ENCODE results near the gene S100P. TPM values are rescaled to one million over a fixed set of nuclear protein-coding genes. Genes with fewer than 3 reads are reported as not detected.
A peak's percentile ranks its signal among the peaks of the same experiment; 100 is the strongest.

Gene S100P
- total and polyA plus RNA-seq, 2 experiments from 2014 or later, result not detected

DNA sequence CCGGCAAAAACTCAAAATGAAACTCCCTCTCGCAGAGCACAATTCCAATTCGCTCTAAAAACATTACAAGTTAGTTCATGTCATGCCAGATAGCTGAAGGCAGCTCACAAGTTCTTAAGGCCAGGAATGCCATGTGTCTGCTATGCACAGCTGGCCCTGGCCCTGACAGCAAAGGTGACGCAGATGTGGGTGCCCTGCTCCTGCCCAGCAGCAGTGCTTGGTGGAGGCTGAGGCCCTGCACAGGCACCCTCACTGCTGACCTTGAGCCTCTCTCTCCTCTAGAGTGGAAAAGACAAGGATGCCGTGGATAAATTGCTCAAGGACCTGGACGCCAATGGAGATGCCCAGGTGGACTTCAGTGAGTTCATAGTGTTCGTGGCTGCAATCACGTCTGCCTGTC is 2.9 kb downstream of the S100P start:
- H3K27ac ChIP-seq, result no peak overlapping the region
- H3K4me3 ChIP-seq, result no peak overlapping the region
- H3K9me3 ChIP-seq (ENCODE audit: low read depth), result no peaks in the 10 kb centered on the region
- TF ChIP-seq CTCF (IDR thresholded peaks at IDR 0.05; ENCODE audit: low read depth, low read length), result no peak
- H3K4me1 ChIP-seq (ENCODE audit: low read depth), result no peaks in the 10 kb centered on the region
- no peaks in the 10 kb centered on the region for H3K36me3 ChIP-seq
- no peak for DNase-seq (ENCODE audit: low read depth in 1 of 2, low spot score in 1 of 2)
- no peaks in the 10 kb centered on the region for H3K27me3 ChIP-seq

GRCh38 chr4:6697131-6697530 is 3.5 kb downstream of the S100P start:
- H3K4me1 ChIP-seq (ENCODE audit: low read depth), result no peaks in the 10 kb centered on the region
- no peaks in the 10 kb centered on the region for H3K9me3 ChIP-seq (ENCODE audit: low read depth)
- no peaks in the 10 kb centered on the region for H3K36me3 ChIP-seq
- TF ChIP-seq CTCF (IDR thresholded peaks at IDR 0.05; ENCODE audit: low read depth, low read length), result no peak
- H3K27ac ChIP-seq, result no peak overlapping the region
- no peak overlapping the region for H3K4me3 ChIP-seq
- no peaks in the 10 kb centered on the region for H3K27me3 ChIP-seq
- DNase-seq (ENCODE audit: low read depth in 1 of 2, low spot score in 1 of 2), result no peak

- H3K4me1 ChIP-seq (ENCODE audit: low read depth), result no peaks in the 10 kb centered on the region
- H3K36me3 ChIP-seq, result no peaks in the 10 kb centered on the region
- no peak overlapping the region for H3K27ac ChIP-seq
- no peak for DNase-seq (ENCODE audit: low read depth in 1 of 2, low spot score in 1 of 2)
- H3K9me3 ChIP-seq (ENCODE audit: low read depth), result no peaks in the 10 kb centered on the region
- TF ChIP-seq CTCF (IDR thresholded peaks at IDR 0.05; ENCODE audit: low read depth, low read length), result no peak
- H3K4me3 ChIP-seq, result no peak overlapping the region
- H3K27me3 ChIP-seq, result no peaks in the 10 kb centered on the region
These were observed 5.7 kb downstream of the S100P start for GRCh38 chr4:6699388-6699787.

- DNase-seq (ENCODE audit: low read depth in 1 of 2, low spot score in 1 of 2), result no peak
- Histone ChIP-seq H3K4me1 (ENCODE audit: low read depth) (no peaks in the 10 kb centered on the region), H3K9me3 (ENCODE audit: low read depth) (no peaks in the 10 kb centered on the region), H3K36me3 (no peaks in the 10 kb centered on the region), H3K27me3 (no peaks in the 10 kb centered on the region), H3K4me3 (no peak overlapping the region), H3K27ac (no peak overlapping the region)
- TF ChIP-seq CTCF (IDR thresholded peaks at IDR 0.05; ENCODE audit: low read depth, low read length), result no peak
These were observed 6.2 kb downstream of the S100P start for GRCh38 chr4:6699903-6700302.

DNA sequence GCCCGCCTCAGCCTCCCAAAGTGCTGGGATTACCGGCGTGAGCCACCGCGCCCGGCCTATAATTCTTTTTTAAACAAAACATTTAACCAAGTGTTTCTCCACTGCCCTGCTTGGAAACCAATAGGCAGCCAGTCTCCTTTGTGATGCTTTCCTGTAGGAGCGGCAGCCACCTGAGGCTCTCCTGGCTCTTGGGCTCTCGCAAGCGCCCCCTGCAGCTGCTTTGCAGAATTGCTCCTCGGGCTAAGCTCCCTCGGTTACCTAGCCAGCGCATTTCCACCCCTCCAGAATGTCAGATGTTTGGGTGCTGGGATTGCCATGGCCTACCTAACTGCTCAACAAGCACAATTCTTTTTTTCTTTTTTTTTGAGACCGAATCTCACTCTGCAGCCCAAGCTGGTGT is 7.7 kb downstream of the S100P start:
- H3K4me3 ChIP-seq, result no peak overlapping the region
- H3K27me3 ChIP-seq, result no peaks in the 10 kb centered on the region
- H3K36me3 ChIP-seq, result no peaks in the 10 kb centered on the region
- H3K4me1 ChIP-seq (ENCODE audit: low read depth), result no peaks in the 10 kb centered on the region
- H3K9me3 ChIP-seq (ENCODE audit: low read depth), result no peaks in the 10 kb centered on the region
- no peak overlapping the region for H3K27ac ChIP-seq
- peak; percentile 29 for TF ChIP-seq CTCF (IDR thresholded peaks at IDR 0.05; ENCODE audit: low read depth, low read length)
- DNase-seq (ENCODE audit: low read depth in 1 of 2, low spot score in 1 of 2), result no peak

- Histone ChIP-seq H3K4me3 (no peak overlapping the region), H3K9me3 (ENCODE audit: low read depth) (no peaks in the 10 kb centered on the region), H3K27me3 (no peaks in the 10 kb centered on the region), H3K36me3 (no peaks in the 10 kb centered on the region), H3K4me1 (ENCODE audit: low read depth) (peaks cover 5% of the 10 kb centered on the region), H3K27ac (no peak overlapping the region)
- TF ChIP-seq CTCF (IDR thresholded peaks at IDR 0.05; ENCODE audit: low read depth, low read length), result no peak
- DNase-seq (ENCODE audit: low read depth in 1 of 2, low spot score in 1 of 2), result no peak
These were observed 9.1 kb downstream of the S100P start for GRCh38 chr4:6702761-6703160.

All from cardiac muscle cell (in vitro differentiated cells and primary cell).